Dermis microvascular lymphatic vessel endothelial cell (primary cell): ENCODE measurements around the gene P4HTM. TPM values are rescaled to one million over a fixed set of nuclear protein-coding genes. Genes with fewer than 3 reads are reported as not detected.

Experiments
- DNase-seq, 2 donors: peaks; one replicate each; pipeline versions ENCODE4 v3.0.0 to v3.0.0-alpha.2; 2010; ENCODE audit warnings: low read depth in 2 of 2
- total RNA-seq: library from RNA; depleted of rRNA; stranded (reverse); fragments of >200 nt; gene quantifications from 2 replicates; pipeline ENCODE4 v1.2.1, GENCODE V29; 2014

Gene P4HTM
- total RNA-seq, 1 donor from 2014 or later = 4.5 TPM

DNA sequence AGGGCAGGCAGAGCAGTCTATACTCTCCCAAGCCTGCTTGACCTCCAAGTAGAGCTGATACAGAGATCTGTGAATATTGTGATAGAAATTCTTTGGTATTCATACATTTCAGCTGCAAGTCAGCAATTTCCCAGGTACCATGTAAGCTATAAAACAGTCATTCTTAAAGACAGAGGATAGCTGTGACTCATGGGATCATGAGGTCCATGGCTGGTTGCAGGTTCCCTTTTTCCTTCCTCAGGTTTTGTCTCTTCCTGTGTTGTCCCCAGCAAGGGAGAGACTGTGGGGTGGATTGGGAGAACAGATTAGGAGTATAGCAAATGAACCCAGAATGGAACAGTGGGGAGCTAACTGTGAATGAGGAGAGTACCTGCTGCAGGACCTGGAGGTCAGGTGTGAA, 5.4 kb upstream of the P4HTM start:
- DNase-seq = peak in 1 of 2 donors; percentile 36

DNA sequence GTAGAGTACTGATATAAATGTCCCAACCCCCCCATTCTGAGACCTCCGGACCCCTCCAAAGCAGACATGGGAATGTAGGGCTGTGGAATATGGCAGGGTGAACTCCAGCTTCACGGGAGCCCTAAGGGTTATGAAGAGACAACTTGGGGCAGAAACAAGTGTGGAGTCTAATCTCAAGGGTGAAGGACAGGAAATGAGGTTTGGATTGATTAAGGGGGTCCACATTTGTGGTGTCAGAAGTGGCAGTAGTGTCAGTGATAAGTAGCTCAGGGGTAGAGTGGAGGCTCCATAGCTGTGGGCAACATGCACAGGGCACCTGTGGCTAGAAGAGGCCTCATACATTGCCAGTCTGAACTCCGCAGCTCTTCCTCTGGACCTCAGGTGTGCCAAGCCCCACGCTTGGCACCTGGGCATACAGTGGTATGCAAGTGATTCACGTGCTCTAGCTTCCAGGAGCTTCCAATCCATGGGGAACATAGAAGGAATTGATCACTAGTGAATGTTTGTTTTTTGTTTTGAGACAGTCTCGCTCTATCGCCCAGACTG, 4.1 kb upstream of the P4HTM start:
- no peak for DNase-seq

- DNase-seq = no peak
Observed at GRCh38 chr3:48989126-48989795, 780 bp upstream of the P4HTM start.

GRCh38 chr3:48990636-48991469, 812 bp downstream of the P4HTM start:
- peak in 1 of 2 donors; percentile 11 for DNase-seq

GRCh38 chr3:48991851-48992545, 2.0 kb downstream of the P4HTM start:
- DNase-seq = no peak

DNA sequence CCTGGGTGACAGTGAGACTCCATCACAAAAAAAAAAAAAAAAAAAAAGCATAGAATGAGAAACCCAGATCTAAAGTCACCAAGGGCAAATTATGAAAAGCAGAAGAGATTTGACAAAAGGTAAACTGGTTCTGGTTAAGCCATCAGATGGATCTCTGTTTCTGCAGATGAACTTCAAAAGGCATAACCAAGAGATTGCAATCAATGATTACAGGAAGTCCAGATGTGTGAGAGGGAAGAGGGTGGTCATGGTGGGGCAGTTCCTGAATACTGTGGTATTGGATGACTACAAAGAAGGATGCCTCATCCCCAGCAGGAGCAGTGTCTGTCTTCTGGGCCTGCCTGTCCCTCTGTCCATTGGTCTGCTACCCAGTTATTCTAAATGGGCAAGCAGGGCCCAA, 3.8 kb downstream of the P4HTM start:
- no peak for DNase-seq

DNA sequence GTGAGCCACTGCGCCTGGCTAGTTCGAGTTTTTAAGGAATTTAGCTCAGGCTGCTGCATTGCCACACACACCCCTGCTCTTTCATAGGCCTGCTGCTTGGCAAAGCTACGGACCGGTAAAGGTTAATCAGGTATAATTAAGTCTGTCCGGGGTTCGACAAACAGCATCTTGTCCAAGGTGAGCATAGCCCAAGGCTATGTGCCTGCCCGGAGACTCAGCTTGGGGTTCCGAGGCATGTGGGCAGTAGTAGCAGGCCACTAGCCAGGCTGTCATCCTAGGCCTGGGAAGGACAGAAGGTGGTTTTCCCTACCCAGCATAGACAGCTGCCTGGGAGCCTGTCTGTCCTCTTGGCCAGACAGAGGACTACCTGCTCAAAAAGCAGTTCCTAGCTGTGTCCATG, 6.6 kb downstream of the P4HTM start:
- DNase-seq = no peak

DNA sequence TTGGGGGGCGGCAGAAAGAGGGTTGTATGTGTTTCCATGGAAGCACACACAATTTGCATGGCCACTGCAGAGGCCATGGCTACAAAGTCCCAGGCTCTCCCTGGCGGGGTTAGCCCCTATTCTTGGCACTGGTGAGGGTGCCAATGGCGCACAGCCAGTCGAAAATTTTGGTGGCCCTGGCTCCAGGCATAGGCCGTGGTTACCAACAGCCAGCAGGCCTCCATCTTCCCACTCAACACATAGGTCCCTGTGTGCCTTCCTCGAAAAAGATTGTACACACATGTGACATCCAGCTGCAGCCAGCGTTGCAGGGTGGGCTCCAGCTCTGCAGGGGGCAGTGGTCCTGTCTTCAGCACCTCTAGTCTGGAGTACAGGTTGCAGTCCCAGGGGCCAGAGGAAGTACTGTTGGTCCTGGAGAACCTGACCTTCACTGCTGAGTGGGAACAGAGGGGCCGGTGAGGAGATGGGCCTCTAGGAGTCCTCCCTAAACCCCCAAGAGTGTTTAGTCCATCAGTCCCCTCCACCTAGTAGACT, 7.1 kb downstream of the P4HTM start:
- DNase-seq = no peak

DNA sequence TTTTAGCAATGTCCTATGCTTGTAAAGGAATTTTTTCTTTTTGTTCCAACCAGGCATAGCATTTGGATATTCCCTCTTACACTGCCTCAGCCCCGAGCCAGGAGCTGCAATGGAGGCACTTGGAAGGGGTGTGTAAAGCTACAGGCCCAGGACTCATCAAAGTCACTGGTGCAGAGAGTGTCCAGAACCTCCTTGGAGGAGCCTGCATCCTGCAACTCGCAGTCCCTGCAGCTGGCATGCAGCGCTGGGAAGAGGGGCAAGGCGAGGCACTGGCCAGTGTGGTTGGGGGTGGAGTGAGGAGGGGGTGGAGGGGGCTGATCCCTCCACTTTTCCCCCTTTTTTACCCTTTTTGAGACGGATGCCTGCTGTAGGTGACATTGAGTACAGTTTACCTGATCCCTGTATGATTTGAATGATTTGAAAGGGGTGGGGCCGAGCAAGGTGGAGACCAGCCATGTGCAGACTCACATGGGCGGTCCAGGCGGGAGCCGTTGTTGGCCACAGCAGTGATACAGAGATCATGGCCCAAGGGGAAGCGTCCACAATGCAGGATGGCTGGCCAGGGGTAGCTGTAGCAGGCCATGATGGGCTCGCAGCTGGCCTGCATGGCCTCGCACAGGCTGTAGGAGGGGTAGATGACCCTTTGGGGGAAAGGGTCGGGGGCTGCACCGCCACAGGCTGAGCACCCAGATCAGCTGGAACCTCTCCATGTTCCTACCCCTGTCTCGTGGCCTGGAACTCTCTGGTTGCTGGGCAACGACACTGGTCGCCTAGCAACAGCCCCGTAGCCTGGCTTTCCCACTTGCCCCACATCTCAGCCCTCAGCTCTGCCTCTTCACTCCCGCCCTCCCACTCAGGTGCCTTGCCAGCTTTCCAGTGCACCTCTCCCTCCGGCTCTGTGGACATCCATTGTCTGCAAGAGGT, 7.9 kb downstream of the P4HTM start:
- no peak for DNase-seq

- DNase-seq = no peak
Observed at GRCh38 chr3:48999085-48999858, 9.2 kb downstream of the P4HTM start.

GRCh38 chr3:49001155-49001554, 11.1 kb downstream of the P4HTM start:
- no peak for DNase-seq

- no peak for DNase-seq
Observed at GRCh38 chr3:49004352-49005302, 14.6 kb downstream of the P4HTM start.

- DNase-seq = no peak
Observed at GRCh38 chr3:49005303-49005680, 15.3 kb downstream of the P4HTM start.

DNA sequence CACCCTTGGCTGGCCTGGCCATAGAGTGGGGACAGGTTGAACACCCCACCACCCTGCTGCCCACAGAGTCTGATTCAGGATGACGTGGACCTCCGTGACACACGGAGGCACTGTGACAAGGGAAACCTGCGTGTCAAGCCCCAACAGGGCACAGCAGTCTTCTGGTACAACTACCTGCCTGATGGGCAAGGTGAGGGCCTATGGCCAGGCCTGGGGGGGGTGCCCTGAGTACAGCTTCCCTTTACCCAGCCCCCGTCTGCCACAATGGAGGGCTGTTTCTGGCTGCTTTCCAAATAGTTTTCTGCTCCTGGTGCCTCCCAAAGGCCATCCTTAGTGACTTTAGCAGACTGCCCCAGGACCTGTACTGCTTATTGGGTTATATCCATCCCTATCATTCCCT, 16.0 kb downstream of the P4HTM start:
- DNase-seq = no peak

GRCh38 chr3:49006408-49007067, 16.5 kb downstream of the P4HTM start:
- peak in 1 of 2 donors; percentile 68 for DNase-seq

GRCh38 chr3:49007068-49007770, 17.2 kb downstream of the P4HTM start, which contains the start of gene WDR6:
TSS of gene WDR6 (plus strand) at chr3:49007391. CDS start at chr3:49007432, 41 bp downstream.
- peak; percentile 95 to 99 for DNase-seq

- peak in 1 of 2 donors; percentile 78 for DNase-seq
Observed at GRCh38 chr3:49007771-49008528, 17.9 kb downstream of the P4HTM start.
